ENCODE measurements around the gene SLFNL1.

The SLFNL1 gene

DNA sequence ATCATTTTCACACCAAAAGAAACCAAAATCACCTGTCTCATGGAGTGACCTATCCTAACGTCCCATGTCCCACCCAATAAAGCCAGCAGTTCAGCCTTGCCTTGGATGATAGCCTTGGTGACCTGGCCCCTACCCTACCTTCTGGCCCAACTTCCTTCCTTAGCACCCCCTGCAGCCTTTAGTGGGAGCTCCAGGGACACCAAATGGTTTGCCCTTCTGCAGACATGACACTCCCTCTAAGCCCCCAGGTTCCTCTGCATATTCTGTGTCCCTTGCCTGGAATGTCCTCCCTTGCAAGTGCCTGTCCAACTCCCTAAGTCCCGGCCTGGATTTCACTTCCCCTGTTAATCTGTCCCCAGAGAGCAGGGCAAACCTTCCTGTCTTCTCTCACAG lies 2.2 kb downstream of the SLFNL1 start:
- no peak for DNase-seq

DNA sequence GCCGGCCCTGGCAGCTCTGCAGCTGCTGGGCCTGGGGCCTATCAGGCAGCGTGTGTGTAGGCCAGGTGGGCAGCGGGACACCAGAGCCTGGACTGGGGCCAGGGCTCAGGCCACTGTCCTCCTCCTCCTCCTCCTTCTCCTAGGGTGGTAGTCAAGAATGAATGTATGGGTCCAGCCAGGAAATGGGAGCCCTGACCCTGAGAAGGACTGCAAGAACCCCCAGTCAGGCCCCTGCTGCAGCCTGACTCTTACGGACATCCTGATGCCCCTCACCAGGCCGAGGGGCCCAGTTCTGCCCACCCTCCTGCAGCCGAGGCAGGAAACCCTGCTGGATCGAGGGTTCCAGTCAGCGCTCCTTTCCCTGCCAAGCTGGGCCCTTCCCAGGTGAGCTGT lies 3.5 kb downstream of the SLFNL1 start:
- DNase-seq = no peak

DNA sequence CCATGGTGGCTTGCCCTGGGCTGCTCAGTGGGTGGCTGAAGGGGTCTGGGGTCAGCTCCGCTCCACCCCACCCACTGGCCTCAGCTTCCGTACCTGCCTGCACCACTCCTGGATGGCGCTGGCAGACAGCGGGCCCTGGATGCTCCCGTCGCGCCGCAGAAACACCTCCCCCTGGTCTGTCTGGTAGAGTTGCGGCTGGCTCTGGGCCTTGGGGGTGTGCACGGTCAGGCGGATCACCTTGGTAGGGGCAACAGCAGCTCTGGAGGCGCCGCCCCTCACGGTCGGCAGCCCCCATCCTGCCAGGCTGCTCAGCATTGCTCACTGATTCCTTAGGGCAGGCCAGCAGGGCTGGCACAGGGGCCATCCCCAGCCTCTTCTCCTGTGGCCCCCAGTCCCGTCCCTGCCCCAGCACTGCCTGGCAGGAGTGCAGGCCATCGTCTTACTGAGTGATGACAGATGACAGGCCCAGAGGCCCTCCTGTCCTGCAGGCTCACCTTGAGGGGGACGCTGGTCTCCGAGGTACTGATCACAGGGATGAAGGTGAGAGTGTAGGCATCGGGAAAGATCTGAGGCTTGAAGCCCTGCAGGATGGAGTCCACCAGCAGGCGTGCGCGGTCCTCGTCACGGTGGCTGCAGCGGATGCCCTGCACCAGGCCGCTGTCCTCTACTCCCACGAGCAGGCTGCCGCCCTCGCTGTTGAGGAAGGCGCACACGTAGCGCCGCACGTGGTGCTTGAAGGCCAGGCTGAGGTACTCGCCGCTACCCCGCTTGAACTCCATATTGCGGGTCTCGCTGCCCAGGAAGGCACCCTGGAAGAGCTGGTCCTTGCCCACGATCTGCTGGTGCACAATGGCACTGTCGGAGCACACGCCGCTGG lies 4.1 kb downstream of the SLFNL1 start:
- no peak for DNase-seq

- no peak for DNase-seq
Measured at GRCh38 chr1:41015897-41016470, 5.5 kb downstream of the SLFNL1 start.

DNA sequence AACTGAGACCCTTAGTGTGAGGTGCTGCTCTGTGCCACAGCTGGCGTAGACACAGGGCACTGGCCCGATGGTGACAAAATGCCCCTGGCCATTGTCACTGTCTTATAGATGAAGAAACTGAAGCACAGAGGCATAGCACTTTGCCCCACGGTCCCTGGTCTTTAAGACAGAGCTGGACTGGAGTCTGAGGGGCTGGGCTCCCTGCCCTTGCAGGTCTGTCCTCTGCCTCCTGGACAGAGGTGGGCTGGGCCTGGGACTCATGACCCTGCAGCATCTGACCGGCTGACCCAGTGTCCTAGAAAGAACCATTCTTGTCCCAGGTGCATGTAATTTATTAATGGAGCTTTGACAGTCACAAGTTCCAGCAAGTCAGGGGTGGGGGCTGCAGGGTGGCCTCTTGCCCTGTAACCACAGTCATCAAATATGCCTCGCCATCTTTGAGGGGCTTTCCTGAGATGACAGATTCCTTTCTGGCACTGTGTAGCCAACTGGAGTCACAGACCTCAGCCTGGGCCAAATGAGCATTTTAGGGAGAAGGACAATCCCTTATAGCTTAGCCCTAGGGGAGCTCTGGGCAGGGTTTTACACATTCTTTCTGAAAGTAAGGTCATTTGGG lies 6.1 kb downstream of the SLFNL1 start:
- no peak for DNase-seq

DNA sequence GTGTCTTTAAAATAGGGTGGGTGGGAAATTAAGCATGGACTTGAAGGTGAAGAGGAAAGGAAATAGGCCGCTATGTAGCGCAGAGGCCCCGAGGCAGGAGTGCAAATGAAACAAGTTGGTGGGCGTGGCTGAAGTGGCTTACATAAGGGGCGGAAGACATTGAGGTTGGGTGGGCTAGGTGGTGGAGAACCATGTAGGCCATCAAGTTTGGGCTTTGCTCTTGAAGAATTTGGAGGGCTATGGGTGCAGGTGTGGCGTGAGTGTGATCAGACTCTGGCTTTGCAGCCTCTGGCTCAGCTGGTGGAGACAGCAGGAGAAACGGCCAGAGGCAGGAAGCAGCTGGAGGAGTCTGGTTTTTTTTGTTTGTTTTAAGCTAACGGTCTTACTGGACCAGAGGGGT lies 6.7 kb downstream of the SLFNL1 start:
- DNase-seq = no peak

DNA sequence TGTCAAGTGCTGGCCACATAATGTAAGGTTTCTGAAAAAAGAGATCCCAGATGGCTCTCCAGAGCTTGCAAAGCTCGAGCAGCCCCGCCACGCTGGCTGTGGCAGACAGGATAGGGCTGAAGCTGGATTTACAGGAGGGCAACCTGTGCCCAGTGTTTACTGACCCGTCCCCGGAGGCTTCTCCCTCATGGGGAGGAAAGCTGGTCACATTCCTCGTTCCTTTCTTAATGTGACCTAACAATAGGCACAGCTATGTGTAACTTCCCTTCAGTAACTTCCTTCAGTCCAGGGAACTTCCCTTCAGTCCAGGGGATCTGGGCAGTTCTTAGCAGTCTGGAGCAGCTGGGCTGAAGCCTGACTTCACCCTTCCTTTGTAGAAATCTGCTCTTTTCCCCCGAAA lies 7.7 kb downstream of the SLFNL1 start:
- no peak for DNase-seq

DNA sequence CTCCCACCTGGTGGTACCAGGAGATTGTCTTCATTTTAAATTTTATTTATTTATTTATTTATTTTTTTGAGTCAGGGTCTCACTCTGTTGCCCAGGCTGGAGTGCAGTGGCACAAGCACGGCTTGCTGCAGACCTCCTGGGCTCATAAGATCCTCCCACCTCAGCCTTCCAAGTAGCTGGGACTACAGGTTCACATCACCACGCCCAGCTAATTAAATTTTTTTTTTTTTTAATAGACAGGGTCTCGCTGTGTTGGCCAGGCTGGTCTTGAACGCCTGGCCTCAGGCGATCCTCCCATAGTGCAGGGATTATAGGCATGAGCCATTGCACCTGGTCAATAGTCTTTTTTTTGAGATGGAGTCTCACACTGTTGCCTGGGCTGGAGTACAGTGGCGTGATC lies 8.5 kb downstream of the SLFNL1 start:
- no peak for DNase-seq

DNA sequence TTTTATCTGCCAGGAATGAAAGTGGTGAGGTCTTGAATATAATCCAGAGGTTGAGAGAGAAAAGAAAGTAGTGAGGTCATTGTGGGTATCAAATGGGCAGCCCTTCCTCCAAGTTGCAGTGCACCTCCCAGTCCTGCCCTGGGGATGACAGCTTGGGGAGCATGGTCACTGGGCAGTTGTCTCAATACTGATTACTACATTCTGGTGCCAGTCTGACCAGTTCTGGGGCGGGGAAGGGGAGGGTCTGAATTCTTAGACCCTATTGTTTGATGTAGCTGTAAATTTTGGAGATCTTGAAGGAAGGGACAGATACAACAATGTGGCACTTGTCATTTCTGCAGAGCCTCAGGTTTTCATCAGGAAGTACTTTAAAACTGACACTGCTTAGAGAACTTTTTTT lies 11.2 kb downstream of the SLFNL1 start:
- no peak for DNase-seq

DNA sequence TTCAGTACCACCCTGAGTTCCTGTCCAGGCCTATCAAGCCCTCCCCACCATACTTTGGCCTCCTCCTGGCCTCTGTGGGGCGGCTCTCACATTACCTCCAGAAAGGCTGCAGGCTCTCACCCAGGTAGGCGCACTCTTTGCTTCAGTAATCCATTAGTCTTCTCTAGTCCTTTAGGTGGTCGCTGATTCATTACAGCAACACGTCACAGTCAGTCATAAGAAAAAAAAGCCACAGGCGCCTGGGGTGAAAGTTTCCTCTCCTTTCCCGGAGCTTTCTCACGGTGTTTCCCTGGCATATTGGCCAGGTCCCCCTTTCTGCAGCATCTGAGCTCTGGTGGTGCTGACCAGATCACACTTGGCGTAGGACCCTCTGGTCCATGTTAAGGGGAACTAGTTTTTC lies 12.1 kb downstream of the SLFNL1 start:
- no peak for DNase-seq

- DNase-seq = no peak
Measured at GRCh38 chr1:41006942-41007865, 14.3 kb downstream of the SLFNL1 start.

DNA sequence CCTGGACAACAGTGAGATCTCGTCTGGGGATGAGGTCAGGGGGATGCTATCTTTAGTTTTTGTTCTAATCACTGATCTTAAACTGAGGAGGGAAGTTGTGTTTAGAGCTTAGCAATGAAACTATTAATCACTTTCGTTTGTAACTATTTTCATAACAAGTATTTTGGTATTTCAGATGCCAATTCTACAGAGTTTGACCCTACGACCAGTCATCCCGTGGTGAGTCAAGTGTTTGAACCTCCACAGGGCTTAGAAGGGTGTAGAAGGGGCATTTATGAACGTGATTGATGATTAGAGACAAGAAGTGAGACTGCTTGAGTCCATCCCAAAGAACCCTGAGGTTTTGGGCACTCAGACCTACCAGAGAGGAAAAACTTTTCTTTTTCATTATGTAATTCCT lies 15.6 kb downstream of the SLFNL1 start:
- DNase-seq = no peak

GRCh38 chr1:41003640-41004220 lies 17.8 kb downstream of the SLFNL1 start:
- DNase-seq = peak; percentile 95

GRCh38 chr1:41003127-41003639 lies 18.3 kb downstream of the SLFNL1 start:
- DNase-seq = no peak

DNA sequence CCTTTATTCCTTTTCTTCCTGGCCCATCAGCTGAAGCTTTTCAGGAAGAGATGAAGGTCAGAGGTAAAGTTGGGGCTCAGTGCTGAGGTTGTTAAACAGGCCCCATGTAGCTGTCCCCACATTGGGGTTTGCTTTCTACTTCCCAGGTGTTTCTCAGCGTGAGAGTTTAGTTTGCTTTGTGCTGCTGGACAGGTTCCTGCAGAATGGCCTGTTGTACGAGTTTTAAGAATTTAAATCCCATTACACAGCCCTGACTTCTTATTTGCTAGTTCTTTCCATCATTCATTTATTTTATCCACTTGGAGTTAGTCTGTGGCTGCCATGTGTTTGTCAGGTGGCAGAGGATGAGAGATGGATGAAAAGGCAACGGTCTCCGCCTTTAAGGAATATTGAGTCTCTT lies 22.9 kb downstream of the SLFNL1 start:
- no peak for DNase-seq

DNA sequence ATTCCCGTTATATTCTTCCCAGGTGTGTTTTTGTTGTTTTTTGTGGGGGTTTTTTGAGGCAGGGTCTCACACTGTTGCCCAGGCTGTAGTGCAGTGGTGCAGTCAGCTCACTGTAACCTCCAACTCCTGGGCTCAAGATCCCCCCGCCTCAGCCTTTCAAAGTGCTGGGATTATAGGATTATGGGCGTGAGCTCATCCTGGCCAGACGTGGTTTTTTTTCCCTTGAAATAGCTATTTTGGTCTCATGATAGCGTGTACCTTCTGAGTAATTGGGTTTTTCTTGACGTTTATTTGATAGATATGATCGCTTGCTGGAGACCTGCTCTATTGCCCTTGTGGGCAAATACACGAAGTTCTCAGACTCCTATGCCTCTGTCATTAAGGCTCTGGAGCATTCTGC lies 24.4 kb downstream of the SLFNL1 start:
- DNase-seq = no peak

- DNase-seq = no peak
Measured at GRCh38 chr1:40989066-40989465, 32.5 kb downstream of the SLFNL1 start.

GRCh38 chr1:40988280-40988679 lies 33.2 kb downstream of the SLFNL1 start:
- DNase-seq = no peak

DNA sequence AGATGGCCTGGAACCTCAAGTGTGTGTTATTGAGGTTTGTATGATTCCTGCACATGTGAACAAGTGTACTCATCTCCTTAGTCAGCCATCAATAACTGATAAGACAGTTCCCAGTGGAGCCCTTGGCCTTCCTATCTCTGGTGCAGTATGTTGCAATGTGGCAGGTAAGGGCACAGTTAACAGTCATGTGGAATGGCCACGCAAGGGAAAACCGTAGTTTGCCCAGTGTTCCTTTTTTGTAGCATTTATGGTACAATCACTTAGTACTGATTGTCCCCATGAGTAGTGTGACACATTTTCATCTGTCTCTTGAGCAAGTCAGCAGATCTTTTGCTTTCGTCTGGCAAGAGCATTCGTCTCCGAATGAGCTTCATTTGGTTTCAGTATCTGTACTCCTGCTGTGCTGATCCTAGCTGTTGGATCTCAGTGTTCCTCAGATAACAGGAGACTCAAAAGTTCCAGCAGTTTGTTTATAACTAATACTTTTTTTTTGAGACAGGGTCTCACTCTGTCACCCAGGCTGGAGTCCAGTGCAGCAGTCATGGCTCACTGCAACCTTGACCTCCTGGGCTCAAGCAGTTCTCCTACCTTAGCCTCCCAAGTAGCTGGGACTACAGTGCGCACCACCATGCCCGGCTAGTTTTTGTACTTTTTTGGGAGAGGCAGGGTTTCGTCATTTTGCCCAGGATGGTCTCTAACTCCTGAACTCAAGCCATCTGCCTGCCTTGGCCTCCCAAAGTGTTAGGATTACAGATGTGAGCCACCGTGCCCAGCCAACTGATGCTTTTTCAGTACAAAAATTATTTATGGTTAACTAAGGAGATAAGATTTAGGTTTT lies 33.9 kb downstream of the SLFNL1 start:
- DNase-seq = no peak

DNA sequence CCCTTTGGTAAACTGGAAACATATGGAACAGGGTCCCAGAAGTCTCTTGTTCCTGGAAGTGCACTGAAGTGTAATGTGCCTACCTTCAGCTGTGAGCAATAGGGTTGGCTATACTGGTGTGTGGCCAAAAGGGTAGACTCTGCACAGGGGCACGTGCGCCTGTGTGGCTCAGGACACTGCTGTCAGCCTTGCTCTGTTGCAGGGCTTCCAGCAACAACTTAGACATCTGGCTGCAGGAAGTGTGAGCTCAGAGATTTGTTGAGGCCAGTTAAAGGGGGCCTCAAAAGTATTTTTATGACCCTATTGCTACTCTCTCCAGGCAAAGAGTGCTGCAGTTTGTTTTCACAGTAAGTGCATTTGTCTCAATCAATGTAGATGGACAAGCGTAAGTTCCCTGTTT lies 34.6 kb downstream of the SLFNL1 start:
- no peak for DNase-seq

DNA sequence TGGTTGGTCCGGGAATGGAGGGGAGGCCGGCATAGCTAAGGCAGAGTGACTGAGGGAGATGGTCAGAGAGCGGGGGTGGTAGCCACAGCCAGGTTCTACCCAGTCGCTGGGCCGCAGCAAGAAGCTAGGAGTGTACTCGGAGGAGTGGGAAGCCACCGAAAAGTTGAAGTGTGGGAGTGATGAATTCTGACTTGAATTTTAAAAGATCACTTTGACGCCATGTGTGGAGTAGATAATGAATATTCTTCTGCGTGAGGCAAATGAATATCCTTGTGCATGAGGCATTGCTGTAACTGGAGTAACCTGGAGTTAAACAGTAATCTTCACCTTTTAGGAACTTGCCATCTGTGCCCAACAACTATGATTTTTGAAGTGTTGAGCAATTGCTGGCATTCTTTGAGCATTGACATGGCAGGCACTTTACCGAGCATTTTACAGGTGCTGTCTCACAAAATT lies 35.2 kb downstream of the SLFNL1 start:
- no peak for DNase-seq

DNA sequence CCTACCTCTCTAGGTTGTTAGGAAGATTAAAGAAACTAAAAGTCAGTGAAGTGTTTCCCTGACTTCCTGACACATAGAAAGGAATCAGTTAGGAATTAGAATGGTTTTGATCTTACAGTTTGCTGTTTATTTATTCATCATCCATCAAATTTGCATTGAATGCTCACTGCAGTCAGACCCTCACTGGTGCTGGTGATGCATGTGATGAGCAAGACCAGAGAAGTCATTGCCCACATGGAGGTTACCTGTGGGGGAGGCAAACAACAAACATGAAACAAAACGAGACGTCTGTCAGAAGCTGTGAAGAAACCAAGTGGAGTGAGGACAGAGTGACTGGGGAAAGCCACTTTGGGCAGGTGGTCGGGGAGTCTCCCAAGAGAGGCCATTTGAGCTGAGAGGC lies 35.6 kb downstream of the SLFNL1 start:
- peak in 1 of 2 experiments; percentile 49 for DNase-seq
